GM21825 (cell line): ENCODE results near the gene PRKCD.
"Not testable (repeated sequence)": the region's sequence is repeated elsewhere in the genome, so short reads cannot be mapped to it uniquely, and the experiment has no call there.

Experiments
- ATAC-seq: cut with Tn5 transposase; IDR thresholded peaks from one replicate; pipeline ENCODE4 v1.9.1; 2021; ENCODE audit warnings: mild to moderate bottlenecking, moderate library complexity; ENCODE audit not compliant: unreplicated experiment

PRKCD gene

GRCh38 chr3:53139906-53140846 lies 20.8 kb upstream of the PRKCD start:
- no peak for ATAC-seq

DNA sequence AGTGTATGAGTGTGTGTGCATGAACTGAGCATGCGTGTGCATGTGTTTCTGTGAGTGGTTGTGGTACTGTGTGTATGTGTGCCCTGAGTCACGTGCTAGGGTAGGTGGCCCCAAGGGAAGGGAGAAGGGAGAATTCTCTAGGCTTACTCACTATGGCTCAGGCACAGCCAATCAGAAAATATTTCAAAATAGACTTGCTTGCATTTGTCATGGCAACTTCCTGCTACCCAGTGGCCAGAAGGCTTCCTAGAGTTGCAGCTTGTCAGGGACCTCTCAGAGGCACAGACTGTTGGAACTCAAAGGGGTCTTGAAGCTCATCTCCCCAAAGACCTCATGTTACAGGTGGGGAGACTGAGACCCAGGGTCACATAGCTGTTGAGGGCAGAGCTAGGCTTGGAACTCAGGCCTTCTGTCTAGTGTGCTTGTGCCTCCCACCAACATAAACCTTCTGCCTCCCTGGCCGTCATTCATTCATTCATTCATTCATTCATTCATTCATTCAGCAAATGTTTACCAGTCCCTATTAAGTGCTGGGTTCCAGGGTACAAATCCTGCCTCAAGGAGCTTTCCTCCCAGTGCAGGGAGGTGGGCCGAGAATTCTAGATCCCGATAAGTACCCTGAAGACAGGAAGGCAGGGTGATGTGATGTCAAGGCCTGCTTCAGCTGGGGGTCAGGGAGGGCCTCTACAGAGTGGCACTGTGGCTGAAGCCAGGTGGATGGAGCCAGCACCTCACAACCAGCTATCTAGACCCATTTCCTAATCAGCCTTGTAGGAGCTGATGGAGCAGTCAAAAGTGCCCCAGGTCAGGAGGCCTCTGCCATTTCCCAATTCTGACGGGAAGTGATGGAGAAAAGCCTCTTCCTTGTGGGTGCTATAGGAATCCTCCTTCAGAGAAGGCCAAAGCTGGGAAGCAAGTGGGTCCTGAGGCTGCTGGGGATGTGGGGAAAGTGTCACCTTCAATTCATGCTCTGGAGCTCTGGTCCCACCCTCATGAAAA lies 19.9 kb upstream of the PRKCD start:
- ATAC-seq = no peak

DNA sequence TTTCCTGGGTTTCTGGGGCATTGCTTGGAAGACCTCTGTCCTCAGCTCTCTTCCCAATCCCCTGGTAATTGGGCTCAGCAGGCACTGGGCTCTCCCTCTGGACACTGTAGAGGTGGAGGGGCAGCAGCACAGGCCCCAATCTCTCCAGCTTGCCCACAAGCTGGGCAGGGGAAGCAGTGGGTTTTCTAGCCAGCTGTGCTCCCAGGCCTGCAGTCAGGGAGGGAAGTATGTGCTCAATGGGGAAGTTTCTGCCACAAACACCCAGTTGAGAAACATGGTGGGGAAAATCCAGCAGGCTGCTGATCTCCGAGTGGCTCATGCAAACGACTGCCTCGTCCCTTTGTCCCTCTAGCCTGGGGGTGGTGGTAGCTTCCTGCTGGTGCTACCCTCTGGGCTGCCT lies 18.0 kb upstream of the PRKCD start:
- ATAC-seq = no peak

- no peak for ATAC-seq
These were observed 16.6 kb upstream of the PRKCD start for GRCh38 chr3:53144446-53144845.

DNA sequence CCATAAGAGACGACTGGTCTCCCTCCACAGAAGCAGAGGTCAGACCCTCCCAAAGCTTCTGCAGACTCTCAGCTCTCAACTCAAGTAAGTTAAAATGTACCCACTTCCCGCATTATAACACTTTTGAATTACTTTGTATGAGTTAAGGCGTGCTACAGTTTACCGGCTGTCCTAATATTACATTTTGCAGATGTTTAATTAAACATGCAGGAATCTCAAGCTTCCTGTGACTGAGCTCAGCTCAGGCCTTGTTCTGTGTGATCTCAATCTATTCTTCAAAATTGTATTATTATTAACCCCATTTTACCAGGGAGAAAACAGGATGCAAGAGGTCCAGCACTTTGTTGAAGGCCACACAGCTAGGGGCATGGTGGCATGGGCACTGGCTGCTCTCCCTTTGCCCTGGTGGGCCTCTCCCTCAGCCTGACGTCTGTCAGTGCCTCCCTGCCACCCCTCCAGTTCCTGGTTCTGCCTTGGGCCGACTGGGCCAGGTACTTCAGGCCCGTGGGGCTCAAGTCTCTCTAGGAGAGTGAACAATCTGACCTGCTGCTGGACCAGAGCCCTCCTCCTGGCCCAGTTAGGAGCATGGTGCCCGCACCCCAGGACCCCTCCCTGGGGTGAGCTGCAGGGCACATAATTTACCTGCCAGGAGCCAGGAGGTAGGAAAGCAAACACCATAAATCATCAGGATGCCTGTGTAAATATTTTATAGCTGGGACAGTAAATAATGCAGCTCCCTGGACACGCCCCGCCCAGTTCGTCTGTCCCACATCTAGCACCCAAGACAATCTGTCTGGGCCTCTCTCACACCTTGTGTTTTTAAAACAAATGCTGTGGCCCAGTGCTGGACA lies 15.9 kb upstream of the PRKCD start:
- ATAC-seq = no peak

GRCh38 chr3:53145713-53146080 lies 15.3 kb upstream of the PRKCD start:
- no peak for ATAC-seq

GRCh38 chr3:53146319-53146891 lies 14.6 kb upstream of the PRKCD start:
- no peak for ATAC-seq

DNA sequence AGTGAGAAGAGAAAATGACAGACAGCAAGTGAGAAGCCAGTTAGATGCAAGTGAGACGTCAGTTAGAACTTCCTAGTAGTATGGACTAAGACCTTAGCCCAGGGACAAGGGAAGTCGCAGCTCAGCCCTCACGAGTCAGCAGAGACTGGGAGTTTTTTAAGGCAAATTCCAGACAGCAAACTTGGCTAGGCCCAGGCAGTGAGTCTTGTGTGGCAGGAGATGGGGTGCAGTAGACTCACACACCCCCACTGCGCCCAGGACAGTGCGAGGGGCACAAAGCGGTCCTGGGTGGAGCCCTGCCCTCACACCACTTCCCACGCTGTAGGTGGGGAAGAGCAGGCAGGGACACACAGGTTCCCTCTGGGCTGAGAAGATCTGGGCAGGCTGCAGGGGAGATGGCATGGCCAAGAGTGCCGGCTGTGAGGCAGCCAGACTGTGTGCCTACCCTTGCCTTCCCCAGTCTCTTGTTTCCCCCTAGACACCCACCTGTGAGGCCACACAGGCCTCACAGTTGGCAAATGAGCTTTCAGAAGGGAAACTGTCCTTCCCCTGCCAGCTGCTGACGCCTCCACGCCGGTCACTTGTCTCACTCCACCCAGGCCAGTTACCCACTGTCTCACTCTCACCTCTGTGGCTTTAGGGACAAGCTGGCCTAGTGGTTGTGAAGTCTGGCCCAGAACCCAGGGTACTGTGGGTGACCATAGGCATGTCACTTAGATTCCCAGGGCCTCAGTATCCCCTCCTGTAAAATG lies 13.7 kb upstream of the PRKCD start:
- ATAC-seq = no peak

DNA sequence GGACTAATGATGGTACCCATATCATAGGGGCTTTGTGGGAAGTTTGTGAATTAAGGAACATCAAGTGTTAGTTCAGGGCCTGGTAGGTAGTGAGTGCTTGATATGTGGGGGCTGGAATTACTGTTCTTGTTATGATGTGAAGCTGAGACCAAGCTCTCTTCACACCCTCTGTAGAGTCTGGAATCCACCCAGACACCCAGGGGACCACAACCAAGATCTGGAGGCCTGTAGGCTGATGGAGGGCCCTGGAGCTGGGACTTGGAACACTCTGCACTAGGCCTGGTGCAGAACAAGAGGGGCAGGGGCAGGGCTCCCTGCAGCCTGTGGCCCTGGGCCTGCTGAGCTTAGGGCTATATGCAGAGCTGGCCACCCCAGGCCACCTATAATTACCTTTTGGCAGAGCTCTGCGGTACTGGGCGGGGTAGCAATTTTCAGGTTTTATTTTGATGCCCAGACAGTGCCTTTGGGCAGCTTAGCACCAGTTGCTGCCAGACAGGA lies 13.1 kb upstream of the PRKCD start:
- no peak for ATAC-seq

DNA sequence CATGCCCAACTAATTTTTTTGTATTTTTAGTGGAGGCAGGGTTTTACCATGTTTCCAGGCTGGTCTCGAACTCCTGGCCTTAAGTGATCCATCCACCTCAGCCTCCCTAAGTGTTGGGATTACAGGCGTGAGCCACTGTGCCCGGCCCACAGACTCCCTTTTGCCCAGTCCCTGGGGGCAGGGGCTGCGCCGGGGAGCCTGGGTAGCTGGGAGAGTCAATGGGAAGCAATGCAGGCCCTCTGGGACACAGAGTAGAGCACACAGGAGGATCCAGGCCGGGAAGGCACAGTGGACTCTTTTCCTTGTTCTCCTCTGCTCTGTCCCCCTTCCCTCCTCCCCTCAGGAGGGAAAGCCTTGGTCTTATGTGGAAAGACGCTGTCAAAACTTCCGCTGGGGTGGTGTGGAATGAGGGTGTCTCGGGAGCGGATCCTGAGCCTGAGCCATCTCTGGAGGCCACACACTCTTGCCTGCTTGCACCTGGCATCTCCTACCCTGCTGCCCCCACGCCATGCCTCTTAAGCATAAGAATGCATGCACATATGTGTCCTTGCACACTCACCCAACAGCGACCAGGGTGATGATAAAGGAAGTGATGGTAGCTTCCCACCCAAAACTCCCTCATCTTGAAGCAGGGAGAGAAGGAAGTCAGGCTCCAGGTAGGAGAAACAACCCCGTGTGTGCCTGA lies 11.9 kb upstream of the PRKCD start:
- no peak for ATAC-seq

GRCh38 chr3:53149699-53150098 lies 11.3 kb upstream of the PRKCD start:
- ATAC-seq = no peak

DNA sequence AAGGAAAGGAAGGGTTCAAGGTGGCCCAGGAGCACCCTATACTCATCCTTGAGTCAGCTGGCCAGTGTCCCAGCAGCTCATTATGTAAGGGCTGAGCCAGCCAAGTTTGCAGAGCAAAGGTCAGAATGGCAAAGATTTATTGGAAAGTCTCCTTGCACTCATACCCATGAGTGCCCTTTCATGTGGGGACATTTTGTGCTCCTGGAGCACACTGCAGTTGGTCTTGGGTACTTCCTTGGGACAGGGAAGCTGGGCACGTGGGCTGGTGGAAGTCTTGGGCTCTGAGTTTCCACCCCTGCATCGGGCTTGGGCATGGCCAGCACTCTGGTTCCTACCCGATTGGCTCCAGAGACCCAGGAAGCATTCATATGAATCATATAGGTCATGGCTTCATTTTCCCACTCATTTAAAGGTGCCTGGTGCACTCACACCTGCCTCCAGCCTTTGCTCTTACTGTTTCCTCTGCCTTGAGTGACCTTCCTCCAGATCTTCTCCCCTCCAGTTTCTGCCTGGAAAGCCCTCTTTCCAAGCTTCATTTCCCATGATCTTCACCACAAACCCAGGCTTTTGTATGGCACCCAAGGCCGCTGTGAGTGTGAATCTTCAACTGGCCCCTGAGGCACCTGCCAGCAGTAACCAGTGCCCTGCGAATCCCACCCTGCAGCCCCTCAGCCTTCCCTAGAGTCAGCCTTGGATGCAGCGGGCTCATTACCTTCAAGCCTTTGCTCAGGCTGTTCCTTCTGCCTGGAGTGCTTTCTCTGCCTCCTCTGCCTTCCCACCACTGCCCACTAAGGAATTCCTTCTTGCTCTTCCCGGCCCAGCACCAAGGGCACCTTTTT lies 10.5 kb upstream of the PRKCD start:
- ATAC-seq = no peak

DNA sequence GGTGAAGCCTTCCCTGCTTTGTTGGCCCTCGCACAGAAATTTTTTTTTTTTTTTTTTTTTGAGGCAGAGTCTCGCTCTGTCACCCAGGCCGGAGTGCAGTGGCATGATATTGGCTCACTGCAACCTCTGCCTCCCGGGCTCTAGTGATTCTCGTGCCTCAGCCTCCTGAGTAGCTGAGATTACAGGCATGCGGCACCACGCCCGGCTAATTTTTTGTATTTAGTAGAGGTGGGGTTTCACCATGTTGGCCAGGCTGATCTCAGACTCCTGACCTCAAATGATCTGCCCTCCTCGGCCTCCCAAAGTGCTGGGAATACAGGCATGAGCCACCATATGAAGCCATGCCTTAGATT lies 9.9 kb upstream of the PRKCD start:
- not testable (repeated sequence) for ATAC-seq

- no peak for ATAC-seq
These were observed 9.5 kb upstream of the PRKCD start for GRCh38 chr3:53151465-53151864.

GRCh38 chr3:53151870-53152660 lies 8.9 kb upstream of the PRKCD start:
- no peak for ATAC-seq

GRCh38 chr3:53153264-53153823 lies 7.7 kb upstream of the PRKCD start:
- ATAC-seq = no peak

- ATAC-seq = no peak
These were observed 7.0 kb upstream of the PRKCD start for GRCh38 chr3:53153980-53154379.
